Measurements from ENCODE around the gene TIGD7. TPM values are rescaled to one million over a fixed set of nuclear protein-coding genes. Genes with fewer than 3 reads are reported as not detected.
"Not testable (repeated sequence)": the region's sequence is repeated elsewhere in the genome, so short reads cannot be mapped to it uniquely, and the experiment has no call there.

TIGD7 gene
- total RNA-seq, 4 donors from 2014 or later, result 1.9 to 6.9 (median 3.0) TPM

- no peak for TF ChIP-seq CTCF (IDR thresholded peaks at IDR 0.05)
- TF ChIP-seq POLR2A (IDR thresholded peaks at IDR 0.05), result no peak
- intact Hi-C loops (cut with DNase I; ENCODE audit: low total_unique reads), result no loop called here
- 88 to 93% methylated on average over 6 of the region's 6 CpGs for WGBS, 2 donors
- H3K4me3 ChIP-seq (ENCODE audit: low read depth, poor library complexity, severe bottlenecking), result no peak overlapping the region
- DNase-seq (ENCODE audit: low spot score in 2 of 2), result no peak
These were observed 23.9 kb downstream of the TIGD7 start for GRCh38 chr16:3281222-3281820.

DNA sequence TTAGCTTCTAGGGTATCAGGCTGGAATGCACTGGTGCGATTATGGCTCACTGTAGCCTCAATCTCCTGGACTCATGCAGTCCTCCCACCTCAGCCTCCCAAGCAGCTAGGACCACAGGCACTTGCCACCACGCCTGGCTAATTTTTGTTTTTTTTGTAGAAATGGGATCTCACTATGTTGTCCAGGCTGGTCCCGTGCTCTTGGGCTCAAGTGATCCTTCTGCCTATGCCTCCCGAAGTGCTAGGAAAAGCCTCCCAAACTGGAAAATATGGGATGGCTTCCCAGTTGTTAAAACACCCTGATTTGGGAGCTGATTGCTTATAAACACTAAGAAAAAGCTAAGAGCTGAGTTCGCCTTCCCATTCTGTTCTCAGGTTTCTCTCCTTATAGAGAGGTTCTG is 28.6 kb downstream of the TIGD7 start:
- TF ChIP-seq POLR2A (IDR thresholded peaks at IDR 0.05) (no peak), CTCF (IDR thresholded peaks at IDR 0.05) (no peak)
- WGBS, 2 donors, result 85 to 86% methylated on average over 5 of the region's 5 CpGs
- H3K4me3 ChIP-seq (ENCODE audit: low read depth, poor library complexity, severe bottlenecking), result no peak overlapping the region
- intact Hi-C loops (cut with DNase I; ENCODE audit: low total_unique reads), result no loop called here
- DNase-seq (ENCODE audit: low spot score in 2 of 2), result no peak

DNA sequence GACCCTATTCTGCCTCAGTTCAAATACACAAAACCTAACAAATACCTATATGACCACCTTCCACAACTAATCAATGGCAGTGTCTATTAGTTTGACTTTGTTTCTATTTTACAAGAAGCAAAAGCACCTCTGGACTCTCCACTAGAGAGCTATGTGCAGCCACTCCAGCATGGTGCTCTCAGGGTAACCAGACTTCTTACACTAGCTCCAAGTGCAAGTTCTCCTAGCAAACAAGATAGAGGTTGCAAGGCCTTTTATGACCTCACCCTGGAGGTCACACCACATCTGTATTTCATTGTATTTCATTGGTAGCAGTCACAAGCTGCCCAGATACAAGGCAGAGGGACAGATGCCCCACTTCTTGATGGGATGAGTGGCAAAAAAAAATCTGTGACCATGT is 30.3 kb downstream of the TIGD7 start:
- no peak for TF ChIP-seq CTCF (IDR thresholded peaks at IDR 0.05)
- TF ChIP-seq POLR2A (IDR thresholded peaks at IDR 0.05), result no peak
- no peak for DNase-seq (ENCODE audit: low spot score in 2 of 2)
- H3K4me3 ChIP-seq (ENCODE audit: low read depth, poor library complexity, severe bottlenecking), result no peak overlapping the region
- intact Hi-C loops (cut with DNase I; ENCODE audit: low total_unique reads), result no loop called here

- intact Hi-C loops (cut with DNase I; ENCODE audit: low total_unique reads), result no loop called here
- no peak overlapping the region for H3K4me3 ChIP-seq (ENCODE audit: low read depth, poor library complexity, severe bottlenecking)
- WGBS, 2 donors, result 53 to 57% methylated on average over 4 of the region's 4 CpGs
- TF ChIP-seq POLR2A (IDR thresholded peaks at IDR 0.05) (no peak), CTCF (IDR thresholded peaks at IDR 0.05) (no peak)
- DNase-seq (ENCODE audit: low spot score in 2 of 2), result no peak
These were observed 30.7 kb downstream of the TIGD7 start for GRCh38 chr16:3274490-3274889.

DNA sequence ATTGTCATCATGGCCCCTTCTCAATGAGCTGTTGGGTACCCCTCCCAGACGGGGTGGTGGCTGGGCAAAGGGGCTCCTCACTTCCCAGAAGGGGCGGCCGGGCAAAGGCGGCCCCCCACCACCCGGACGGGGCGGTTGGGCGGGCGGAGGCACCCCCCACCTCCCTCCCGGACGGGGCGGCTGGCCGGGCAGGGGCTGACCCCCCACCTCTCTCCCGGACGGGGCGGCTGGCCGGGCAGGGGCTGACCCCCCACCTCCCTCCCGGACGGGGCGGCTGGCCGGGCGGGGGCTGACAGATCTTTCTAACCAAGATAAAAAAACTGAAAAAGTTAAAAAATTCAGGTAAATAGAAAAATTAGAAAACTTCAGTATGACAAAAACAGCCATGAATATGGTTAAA is 33.9 kb downstream of the TIGD7 start:
- DNase-seq (ENCODE audit: low spot score in 2 of 2); H3K4me3 ChIP-seq (ENCODE audit: low read depth, poor library complexity, severe bottlenecking); intact Hi-C loops (cut with DNase I; ENCODE audit: low total_unique reads): not testable (repeated sequence)
- WGBS, 2 donors, result 94 to 97% methylated on average over 22 of the region's 22 CpGs

- DNase-seq (ENCODE audit: low spot score in 2 of 2); H3K4me3 ChIP-seq (ENCODE audit: low read depth, poor library complexity, severe bottlenecking); intact Hi-C loops (cut with DNase I; ENCODE audit: low total_unique reads): not testable (repeated sequence)
- WGBS, 2 donors, result 84 to 86% methylated on average over 5 of the region's 5 CpGs
These were observed 34.5 kb downstream of the TIGD7 start for GRCh38 chr16:3270718-3271117.

DNA sequence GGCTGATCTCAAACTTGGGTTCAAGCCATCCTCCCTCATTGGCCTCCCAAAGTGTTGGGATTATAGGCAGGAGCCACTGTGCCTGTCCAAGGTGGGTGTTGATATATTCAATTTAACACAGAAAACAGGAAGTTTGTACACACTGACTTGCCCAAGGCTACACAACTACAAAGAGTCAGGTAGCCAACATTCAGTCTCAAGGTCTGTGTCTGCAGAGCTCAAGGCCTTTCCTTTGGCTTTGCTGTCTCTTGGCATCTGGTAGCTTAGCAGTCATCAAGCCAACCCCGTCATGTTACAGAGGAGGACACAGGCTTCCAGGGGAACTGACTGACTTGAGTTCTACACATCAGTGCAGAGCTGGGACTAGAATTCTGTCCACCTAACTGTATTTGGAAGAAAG is 36.9 kb downstream of the TIGD7 start:
- no peak for TF ChIP-seq CTCF (IDR thresholded peaks at IDR 0.05)
- no peak for TF ChIP-seq POLR2A (IDR thresholded peaks at IDR 0.05)
- H3K4me3 ChIP-seq (ENCODE audit: low read depth, poor library complexity, severe bottlenecking), result no peak overlapping the region
- DNase-seq (ENCODE audit: low spot score in 2 of 2), result no peak
- intact Hi-C loops (cut with DNase I; ENCODE audit: low total_unique reads), result no loop called here
- 79 to 88% methylated on average over 1 of the region's 1 CpG for WGBS, 2 donors

Data from lower leg skin (tissue), 4 donors.